A673 (cell line): ENCODE measurements around the gene GSC2.

ENCODE experiments used
- EZH2 ChIP-seq: fragments of 200-600 bp; sonication (generic); IDR thresholded peaks from 2 replicates; pipeline ENCODE4 v1.6.1; 2017; ENCODE audit warnings: borderline replicate concordance, low read depth, mild to moderate bottlenecking, mixed read lengths, antibody characterized with exemption, low read length; ENCODE audit not compliant: poor library complexity, severe bottlenecking
- TF ChIP-seq, protein P1 (sequence below): fragments of 300-800, 200-600 bp; sonication (generic); conservative IDR thresholded peaks from 2 replicates; pipeline ENCODE4 v1.5.1; 2017; ENCODE audit warnings: low read depth, mild to moderate bottlenecking, antibody characterized with exemption, low read length, moderate library complexity, mixed read lengths

DNA sequence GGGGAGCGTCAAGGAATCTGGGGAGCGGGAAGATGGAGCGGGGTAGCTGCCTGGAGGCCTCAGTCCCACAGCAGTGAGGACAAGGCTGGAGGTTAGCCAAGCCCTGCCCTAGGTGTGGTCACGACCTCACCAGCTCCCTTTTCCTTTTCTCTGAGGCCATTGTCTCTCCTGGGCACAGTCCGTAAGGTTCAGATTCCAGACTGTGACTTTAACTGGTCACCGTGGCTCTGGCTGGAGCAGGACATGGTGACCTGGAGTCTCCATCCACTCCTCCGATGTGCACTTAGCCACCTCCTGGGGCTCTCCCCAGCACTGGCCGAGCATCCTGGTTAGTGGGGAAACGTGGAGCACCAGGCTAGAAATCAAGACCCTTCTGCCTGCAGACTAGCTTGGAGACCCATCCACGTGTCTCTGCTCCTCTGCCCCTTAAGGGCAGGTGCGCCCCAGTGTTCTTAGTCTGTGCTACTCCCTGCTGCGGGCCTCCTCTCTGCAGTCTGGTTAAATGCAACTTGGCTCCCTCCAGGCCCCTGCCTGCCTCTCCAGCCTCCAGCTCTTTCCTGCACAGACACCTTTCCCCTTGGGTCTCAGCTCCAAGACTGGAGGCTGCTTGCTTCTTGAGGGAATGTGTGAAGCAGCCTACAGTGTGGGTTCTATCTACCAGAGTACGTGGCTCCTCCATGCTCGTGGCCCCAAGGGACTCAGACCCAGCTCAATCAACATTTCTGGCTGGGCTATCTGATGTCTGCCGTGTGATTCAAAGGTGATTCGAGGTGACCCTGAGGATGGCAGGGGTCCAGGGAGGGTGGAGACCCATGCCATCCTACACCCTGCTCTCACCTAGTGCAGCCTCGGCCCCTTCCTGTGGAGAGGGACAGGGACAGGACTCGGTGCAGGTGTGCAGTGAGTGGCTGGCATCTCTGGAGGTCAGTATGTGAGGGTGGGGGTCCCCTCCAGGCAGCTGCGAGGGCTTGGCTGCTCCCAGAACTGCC lies 23.2 kb upstream of the GSC2 start:
- TF ChIP-seq, protein P1, sequence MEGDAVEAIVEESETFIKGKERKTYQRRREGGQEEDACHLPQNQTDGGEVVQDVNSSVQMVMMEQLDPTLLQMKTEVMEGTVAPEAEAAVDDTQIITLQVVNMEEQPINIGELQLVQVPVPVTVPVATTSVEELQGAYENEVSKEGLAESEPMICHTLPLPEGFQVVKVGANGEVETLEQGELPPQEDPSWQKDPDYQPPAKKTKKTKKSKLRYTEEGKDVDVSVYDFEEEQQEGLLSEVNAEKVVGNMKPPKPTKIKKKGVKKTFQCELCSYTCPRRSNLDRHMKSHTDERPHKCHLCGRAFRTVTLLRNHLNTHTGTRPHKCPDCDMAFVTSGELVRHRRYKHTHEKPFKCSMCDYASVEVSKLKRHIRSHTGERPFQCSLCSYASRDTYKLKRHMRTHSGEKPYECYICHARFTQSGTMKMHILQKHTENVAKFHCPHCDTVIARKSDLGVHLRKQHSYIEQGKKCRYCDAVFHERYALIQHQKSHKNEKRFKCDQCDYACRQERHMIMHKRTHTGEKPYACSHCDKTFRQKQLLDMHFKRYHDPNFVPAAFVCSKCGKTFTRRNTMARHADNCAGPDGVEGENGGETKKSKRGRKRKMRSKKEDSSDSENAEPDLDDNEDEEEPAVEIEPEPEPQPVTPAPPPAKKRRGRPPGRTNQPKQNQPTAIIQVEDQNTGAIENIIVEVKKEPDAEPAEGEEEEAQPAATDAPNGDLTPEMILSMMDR = no peak
- no peak for TF ChIP-seq EZH2
